GM19023 (cell line): ENCODE measurements around the gene COX7A1.
"Not testable (repeated sequence)": the region's sequence is repeated elsewhere in the genome, so short reads cannot be mapped to it uniquely, and the experiment has no call there.

ENCODE experiments used
- ATAC-seq: cut with Tn5 transposase; IDR thresholded peaks from one replicate; pipeline ENCODE4 v1.9.1; 2021; ENCODE audit warnings: mild to moderate bottlenecking, moderate library complexity; ENCODE audit not compliant: unreplicated experiment

The COX7A1 gene

GRCh38 chr19:36152352-36153091, at the start of gene COX7A1:
TSS of gene COX7A1 (minus strand) at chr19:36152447. CDS start at chr19:36152407, 40 bp downstream.
- no peak for ATAC-seq

GRCh38 chr19:36201684-36202083, 49.4 kb upstream of the COX7A1 start:
- ATAC-seq = no peak

GRCh38 chr19:36198119-36198518, 45.9 kb upstream of the COX7A1 start:
- ATAC-seq = no peak

- no peak for ATAC-seq
These were observed 44.0 kb upstream of the COX7A1 start for GRCh38 chr19:36196249-36196648.

GRCh38 chr19:36186722-36187121, 34.5 kb upstream of the COX7A1 start:
- ATAC-seq = not testable (repeated sequence)

GRCh38 chr19:36183245-36183628, 31.0 kb upstream of the COX7A1 start:
- no peak for ATAC-seq

- ATAC-seq = no peak
These were observed 30.5 kb upstream of the COX7A1 start for GRCh38 chr19:36182612-36183244.

- ATAC-seq = not testable (repeated sequence)
These were observed 26.8 kb upstream of the COX7A1 start for GRCh38 chr19:36179077-36179476.

- not testable (repeated sequence) for ATAC-seq
These were observed 21.6 kb upstream of the COX7A1 start for GRCh38 chr19:36173846-36174245.

GRCh38 chr19:36172852-36173251, 20.6 kb upstream of the COX7A1 start:
- no peak for ATAC-seq

GRCh38 chr19:36169084-36169760, 17.0 kb upstream of the COX7A1 start:
- ATAC-seq = no peak

GRCh38 chr19:36163813-36164212, 11.6 kb upstream of the COX7A1 start:
- ATAC-seq = no peak

GRCh38 chr19:36160821-36161596, 8.8 kb upstream of the COX7A1 start:
- ATAC-seq = no peak

GRCh38 chr19:36153126-36153525, 879 bp upstream of the COX7A1 start:
- ATAC-seq = no peak

GRCh38 chr19:36152019-36152351, 262 bp downstream of the COX7A1 start:
- no peak for ATAC-seq

GRCh38 chr19:36151144-36152018, 866 bp downstream of the COX7A1 start:
- ATAC-seq = no peak

- no peak for ATAC-seq
These were observed 1.7 kb downstream of the COX7A1 start for GRCh38 chr19:36150586-36150985.

- ATAC-seq = no peak
These were observed 2.4 kb downstream of the COX7A1 start for GRCh38 chr19:36149673-36150406.

GRCh38 chr19:36144624-36145023, 7.6 kb downstream of the COX7A1 start:
- no peak for ATAC-seq

GRCh38 chr19:36142496-36142895, 9.8 kb downstream of the COX7A1 start:
- no peak for ATAC-seq
